ENCODE measurements around the gene DGLUCY.

DNA sequence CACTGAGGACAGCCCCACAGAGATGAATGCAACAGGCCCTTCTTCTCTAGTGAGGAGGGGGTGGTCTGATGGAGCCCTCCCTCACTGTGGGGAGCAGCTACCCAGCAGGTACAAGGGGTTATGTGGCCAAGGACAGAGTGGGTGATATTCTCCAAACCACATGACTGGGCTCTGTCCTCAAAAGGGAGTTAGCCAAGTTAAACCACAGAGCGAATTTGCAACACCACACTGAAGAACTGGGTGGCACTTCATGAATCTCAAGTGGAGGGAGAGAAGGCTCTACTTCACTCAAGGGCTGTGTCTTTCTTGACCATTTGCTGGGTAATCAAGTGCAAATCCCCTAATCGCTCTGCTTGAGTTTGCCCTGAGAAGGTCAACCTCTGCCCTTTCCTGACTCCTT is 118.2 kb downstream of the DGLUCY start:
- TF ChIP-seq, protein P1, sequence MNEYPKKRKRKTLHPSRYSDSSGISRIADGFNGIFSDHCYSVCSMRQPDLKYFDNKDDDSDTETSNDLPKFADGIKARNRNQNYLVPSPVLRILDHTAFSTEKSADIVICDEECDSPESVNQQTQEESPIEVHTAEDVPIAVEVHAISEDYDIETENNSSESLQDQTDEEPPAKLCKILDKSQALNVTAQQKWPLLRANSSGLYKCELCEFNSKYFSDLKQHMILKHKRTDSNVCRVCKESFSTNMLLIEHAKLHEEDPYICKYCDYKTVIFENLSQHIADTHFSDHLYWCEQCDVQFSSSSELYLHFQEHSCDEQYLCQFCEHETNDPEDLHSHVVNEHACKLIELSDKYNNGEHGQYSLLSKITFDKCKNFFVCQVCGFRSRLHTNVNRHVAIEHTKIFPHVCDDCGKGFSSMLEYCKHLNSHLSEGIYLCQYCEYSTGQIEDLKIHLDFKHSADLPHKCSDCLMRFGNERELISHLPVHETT (tag by site-specific recombination; IDR thresholded peaks at IDR 0.05) = no peak
- TF ChIP-seq, protein P2, sequence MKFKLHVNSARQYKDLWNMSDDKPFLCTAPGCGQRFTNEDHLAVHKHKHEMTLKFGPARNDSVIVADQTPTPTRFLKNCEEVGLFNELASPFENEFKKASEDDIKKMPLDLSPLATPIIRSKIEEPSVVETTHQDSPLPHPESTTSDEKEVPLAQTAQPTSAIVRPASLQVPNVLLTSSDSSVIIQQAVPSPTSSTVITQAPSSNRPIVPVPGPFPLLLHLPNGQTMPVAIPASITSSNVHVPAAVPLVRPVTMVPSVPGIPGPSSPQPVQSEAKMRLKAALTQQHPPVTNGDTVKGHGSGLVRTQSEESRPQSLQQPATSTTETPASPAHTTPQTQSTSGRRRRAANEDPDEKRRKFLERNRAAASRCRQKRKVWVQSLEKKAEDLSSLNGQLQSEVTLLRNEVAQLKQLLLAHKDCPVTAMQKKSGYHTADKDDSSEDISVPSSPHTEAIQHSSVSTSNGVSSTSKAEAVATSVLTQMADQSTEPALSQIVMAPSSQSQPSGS (tag by site-specific recombination; IDR thresholded peaks at IDR 0.05; ENCODE audit: low read depth) = no peak
- TF ChIP-seq, protein P3, sequence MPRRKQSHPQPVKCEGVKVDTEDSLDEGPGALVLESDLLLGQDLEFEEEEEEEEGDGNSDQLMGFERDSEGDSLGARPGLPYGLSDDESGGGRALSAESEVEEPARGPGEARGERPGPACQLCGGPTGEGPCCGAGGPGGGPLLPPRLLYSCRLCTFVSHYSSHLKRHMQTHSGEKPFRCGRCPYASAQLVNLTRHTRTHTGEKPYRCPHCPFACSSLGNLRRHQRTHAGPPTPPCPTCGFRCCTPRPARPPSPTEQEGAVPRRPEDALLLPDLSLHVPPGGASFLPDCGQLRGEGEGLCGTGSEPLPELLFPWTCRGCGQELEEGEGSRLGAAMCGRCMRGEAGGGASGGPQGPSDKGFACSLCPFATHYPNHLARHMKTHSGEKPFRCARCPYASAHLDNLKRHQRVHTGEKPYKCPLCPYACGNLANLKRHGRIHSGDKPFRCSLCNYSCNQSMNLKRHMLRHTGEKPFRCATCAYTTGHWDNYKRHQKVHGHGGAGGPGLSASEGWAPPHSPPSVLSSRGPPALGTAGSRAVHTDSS (tag by site-specific recombination; IDR thresholded peaks at IDR 0.05) = no peak
- TF ChIP-seq, protein P4, sequence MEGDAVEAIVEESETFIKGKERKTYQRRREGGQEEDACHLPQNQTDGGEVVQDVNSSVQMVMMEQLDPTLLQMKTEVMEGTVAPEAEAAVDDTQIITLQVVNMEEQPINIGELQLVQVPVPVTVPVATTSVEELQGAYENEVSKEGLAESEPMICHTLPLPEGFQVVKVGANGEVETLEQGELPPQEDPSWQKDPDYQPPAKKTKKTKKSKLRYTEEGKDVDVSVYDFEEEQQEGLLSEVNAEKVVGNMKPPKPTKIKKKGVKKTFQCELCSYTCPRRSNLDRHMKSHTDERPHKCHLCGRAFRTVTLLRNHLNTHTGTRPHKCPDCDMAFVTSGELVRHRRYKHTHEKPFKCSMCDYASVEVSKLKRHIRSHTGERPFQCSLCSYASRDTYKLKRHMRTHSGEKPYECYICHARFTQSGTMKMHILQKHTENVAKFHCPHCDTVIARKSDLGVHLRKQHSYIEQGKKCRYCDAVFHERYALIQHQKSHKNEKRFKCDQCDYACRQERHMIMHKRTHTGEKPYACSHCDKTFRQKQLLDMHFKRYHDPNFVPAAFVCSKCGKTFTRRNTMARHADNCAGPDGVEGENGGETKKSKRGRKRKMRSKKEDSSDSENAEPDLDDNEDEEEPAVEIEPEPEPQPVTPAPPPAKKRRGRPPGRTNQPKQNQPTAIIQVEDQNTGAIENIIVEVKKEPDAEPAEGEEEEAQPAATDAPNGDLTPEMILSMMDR (tag by site-specific recombination; IDR thresholded peaks at IDR 0.05) = no peak
- TF ChIP-seq ZNF112 (tag by site-specific recombination; IDR thresholded peaks at IDR 0.05) (no peak), ZFP37 (tag by site-specific recombination; IDR thresholded peaks at IDR 0.05) (no peak), SALL2 (tag by site-specific recombination; IDR thresholded peaks at IDR 0.05; ENCODE audit: borderline replicate concordance) (no peak), ZNF654 (tag by site-specific recombination; IDR thresholded peaks at IDR 0.05; ENCODE audit: low read depth) (no peak)
